HG03159 (cell line): ENCODE data around the gene MRNIP.

Experiments
- ATAC-seq: cut with Tn5 transposase; IDR thresholded peaks from one replicate; pipeline ENCODE4 v1.9.1; 2021; ENCODE audit warnings: mild to moderate bottlenecking, moderate library complexity; ENCODE audit not compliant: unreplicated experiment

Gene MRNIP

DNA sequence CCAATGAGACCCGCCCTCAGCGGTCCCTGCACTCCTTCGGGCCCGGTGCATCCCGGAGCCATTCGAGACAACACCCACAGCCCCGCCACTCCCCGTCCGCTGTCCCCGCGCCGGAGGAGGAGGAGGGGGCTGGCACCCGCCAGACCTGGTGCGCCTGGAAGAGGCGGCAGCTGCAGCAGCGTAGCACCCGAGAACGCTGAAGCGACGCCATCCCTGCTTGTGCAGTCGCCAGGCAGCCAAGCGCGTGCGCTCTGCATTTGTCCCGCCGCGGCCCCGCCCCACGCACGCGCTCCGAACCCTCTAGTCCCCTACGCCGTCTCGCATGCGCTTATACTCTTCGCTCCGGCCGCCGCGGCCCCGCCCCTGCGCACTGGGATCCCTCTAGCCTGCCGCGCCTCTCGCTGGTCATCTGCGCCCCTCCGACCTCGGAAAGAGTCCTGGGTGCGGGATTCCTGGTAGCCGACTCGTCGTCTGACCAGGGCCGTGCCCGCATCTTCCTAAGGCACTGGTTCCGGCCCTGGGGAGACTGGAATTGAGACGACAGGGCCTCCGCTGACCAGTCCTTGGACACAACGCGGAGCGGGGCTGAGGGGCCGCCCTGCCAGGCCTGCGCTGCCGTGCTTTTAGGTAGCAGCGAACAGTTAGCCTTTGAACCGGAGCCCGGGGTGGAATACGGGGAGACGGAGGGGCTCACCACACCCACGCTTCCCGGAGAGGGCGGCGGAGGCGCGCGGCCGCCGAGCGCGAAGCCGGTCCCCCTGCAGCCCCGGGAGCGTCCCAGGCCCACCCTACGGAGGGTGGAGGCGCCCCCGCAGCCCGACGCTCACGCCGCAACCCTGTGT is at the start of gene MRNIP:
MRNIP (minus strand) TSS at position 232 of the 842 bp plus-strand sequence; CDS start at position 211, 21 bp downstream.
- peak; percentile 94 for ATAC-seq

DNA sequence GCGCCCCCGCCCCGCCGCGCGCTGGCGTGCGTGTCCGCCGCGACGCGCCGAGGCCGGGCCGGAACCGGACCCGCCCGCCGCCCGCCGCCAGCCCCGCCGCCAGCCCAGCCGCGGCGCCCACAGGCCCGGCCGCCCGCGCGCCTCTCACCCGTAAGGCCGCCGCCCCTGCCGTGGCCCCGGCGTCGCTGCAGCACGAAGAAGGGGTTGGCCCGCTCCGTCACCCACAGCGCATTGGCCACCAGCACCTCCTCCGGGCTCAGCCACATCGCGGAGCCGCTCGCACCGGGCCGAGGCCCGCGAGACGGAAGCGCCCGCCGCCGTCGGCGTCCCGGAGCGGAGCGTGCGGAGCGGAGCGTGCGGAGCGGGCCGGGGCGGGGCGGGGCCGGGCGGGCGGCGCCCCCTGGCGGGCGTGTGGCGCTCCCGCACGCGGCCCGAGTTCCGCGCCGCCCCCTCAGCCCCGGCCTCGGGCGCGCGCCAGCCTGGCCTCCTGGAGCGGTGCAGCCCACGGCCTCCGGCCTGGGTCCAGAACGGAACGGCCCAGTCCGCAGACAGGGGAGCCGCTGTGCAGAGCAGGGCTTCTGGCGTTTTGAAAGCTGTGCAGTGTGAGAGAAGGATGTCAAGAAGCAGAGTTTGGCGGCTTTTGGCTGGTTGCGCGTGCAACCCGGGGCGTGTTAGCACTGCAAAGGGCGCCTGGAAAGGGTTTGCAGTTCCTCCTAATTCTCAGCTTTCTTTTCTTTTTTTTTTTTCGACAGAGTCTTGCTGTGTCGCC is 49.1 kb upstream of the MRNIP start, which contains the start of gene TBC1D9B:
TBC1D9B (minus strand) TSS at position 342 of the 769 bp plus-strand sequence; CDS start at position 266, 76 bp downstream.
- peak; percentile 93 for ATAC-seq

DNA sequence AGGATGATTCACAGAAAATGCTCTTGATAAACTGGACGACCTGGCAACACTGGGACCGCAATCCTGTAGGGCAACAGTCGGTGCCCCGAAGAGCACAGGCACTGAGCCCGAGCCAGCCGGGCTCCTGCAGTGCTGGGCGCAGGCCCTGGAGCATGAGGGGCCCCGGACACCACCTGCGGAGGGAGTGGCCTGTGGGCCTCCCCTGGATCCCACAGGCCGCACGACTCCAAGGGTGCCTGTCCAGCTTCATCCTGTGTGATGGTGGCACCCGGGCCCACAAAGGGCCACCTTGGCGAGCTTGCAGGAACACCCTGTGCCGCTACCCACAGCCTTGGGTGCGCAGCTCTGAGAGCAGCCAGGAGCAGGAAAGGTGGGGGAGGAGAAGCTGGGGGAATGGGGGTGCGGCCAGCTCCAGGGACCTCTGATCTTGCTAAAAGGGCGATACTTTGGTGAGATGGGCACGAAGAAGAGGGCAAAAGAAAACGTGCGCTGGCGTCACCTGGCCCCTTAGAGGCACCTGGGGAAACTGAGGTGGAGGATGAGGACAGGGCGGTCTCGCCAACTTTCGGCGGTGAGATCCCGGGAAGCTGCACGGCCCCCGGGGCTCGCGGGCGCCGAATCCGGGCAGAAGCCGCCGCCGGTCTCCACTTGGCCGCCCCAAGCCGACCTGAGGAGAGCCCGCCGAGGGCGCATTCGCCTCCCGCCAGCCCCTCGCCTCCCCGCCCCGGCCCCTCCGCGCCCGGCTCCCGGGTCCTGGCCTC is 48.4 kb upstream of the MRNIP start:
- ATAC-seq: no peak

DNA sequence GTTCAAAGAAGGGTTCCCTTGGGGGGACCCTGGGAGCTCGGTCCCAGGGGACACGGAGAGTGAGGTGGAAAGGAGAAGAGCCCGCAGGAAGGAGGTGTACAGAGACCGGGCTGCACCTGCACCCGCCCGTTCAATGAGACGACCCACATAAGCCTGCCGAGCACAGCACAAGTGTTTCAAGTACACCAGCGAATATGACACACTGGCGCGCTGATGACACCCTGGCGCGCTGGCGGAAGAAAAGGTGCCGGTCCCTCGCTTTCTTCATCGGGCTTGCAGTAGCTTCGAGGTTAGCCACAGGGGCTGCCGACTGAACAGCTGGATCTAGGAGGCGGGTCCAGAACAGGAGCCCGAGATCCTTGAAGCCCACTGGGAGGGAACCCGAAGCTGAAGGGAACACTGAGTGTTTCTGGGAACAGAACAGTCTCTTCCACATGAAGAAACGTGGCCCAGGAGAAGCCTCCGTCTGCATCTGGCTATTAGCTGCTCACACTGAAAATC is 47.7 kb upstream of the MRNIP start:
- ATAC-seq: no peak

DNA sequence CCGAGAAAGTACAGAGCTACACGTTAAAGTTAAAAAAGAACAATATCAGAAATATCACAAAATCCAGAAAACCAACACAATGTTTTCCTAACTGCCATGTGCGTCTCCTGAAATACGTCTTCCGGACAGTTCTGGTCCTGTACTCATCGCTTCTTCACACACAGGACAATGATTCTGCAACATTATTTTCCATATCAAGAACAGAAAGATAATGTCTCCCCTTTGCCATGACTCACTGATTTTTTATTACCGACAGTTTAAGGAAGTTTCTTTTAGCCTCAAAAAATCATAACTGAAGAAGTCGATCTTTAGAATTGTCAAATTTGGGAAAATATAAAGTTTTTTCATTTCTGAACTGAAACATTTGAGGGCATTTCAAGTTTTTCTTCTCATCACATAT is 46.5 kb upstream of the MRNIP start:
- no peak for ATAC-seq

- no peak for ATAC-seq
These were observed 46.0 kb upstream of the MRNIP start for GRCh38 chr5:179904463-179905160.

GRCh38 chr5:179902763-179903158 is 44.1 kb upstream of the MRNIP start:
- no peak for ATAC-seq

GRCh38 chr5:179901915-179902762 is 43.5 kb upstream of the MRNIP start:
- no peak for ATAC-seq

GRCh38 chr5:179901462-179901861 is 42.8 kb upstream of the MRNIP start:
- no peak for ATAC-seq

DNA sequence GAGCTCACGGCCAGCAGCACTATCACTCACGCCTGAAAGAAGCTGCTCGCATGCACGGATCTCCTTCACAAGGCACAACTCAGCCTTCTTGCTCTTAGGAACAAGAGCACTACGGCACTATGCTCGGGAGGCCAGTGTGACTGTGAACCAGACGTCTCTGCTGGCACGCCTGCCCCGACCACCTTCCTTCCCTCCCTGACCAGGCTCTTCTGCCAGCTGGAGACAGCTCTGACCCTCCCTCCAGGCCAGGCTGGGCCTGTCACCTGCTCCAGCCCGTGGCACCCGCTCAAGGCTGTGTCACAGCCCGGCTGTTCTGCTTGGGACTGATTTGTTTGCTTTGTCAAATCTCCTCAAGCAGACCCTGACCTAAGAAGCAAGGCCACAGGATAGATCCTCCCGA is 42.1 kb upstream of the MRNIP start:
- no peak for ATAC-seq

DNA sequence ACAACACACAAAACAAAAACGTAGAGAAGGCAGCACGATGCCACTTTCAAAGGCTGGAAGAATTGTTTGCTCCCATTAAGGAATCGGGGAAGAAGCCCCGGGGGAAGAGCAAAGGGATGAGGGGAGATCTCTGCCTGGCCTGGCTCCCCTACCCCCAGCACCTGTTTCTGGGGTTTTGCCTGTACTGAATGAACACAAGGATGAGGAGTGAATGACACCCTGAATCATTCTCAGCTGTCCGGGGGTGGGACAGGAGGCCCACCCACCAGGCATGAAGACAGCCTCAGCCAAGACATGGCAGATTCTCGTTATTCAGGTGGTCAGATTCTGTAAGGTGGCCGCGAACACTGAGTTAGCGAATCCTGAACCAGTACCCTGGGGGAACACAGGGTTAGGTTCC is 41.6 kb upstream of the MRNIP start:
- ATAC-seq: no peak

DNA sequence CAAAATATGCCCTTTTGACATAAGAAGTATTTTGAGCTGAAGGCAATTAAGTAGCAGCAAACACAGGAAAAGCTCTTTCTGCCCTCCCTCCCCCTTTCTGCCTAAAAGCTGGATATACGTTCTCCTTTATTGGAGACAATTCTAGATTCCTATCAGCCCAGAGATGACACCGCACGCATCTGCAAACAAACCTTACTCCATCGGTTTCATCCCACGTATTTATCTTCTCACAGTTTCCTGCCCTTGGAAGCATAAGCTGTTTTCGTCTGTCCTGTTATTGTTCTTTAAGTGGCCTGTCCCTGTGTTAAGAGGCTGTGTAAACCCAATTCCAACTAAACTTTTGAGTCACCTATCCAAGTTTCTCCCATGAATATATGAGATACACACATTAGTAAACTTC is 37.2 kb upstream of the MRNIP start:
- no peak for ATAC-seq

GRCh38 chr5:179893958-179894895 is 35.6 kb upstream of the MRNIP start:
- ATAC-seq: no peak

DNA sequence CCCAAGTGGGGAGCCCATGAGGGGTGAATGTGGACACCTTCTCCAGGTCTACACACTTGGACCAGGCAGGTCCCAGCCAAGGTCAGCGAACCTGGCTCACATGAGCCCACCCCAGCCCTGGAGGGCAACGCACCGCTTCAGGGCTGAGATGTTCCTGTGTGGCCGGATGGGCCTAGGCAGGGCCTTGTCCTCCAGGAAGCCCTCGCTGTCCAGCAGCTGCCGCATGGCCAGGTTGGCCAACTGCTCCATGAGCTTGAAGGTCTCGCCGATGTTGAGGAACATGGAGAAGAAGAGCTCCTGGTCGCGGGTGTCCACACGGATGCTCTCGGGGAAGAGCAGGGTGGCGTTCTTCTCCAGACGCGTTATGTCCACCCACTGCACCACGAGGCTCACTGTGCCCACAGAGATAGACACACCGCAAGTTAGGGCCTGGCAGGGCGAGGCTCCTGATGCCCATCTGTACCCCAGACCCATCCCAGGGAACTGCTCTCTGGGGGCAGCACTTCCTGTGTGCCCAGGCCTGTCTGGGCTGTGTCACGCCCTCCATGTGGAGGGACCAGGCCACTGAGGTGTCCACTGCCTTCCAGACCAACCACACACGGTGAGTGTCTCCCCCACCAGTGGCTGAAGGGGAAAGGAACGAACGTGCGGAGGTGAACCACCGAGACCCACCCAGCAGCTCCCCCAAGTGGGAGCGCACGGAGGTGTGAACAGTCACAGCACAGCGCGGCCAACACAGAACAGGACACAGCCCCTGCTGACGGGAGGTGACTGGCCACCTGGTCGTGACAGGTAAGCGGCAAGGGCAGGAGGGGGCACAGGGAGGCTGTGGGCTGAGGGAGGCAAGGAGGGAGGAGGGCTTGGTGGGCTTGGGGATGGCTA is 34.7 kb upstream of the MRNIP start:
- no peak for ATAC-seq

DNA sequence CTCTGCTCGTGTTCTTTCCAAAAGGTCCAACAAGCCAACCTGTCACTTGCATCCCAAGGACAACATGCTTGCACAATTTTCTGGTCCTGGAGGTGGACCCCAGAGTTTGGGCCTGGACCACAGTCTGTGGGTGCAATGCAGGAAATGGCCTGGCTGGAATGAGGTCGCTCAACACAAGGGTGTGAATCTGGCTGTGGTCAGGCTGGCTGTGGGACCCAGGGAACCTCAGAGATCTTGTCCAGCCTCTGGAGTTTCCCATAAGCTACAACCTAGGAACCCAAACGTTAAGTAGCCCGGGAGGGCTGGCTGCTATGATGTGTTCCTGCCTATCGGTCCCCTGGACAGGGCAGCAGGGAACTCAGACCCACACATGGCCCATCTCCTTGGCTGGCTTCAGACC is 33.6 kb upstream of the MRNIP start:
- no peak for ATAC-seq

GRCh38 chr5:179890751-179891682 is 32.4 kb upstream of the MRNIP start:
- ATAC-seq: no peak
